ENCODE measurements around the gene S100A14. TPM values are rescaled to one million over a fixed set of nuclear protein-coding genes. Genes with fewer than 3 reads are reported as not detected.

S100A14 gene
- total and polyA plus RNA-seq, 9 of the 15 experiments (the other 6 are each of a cell fraction or from before 2014, with no cell fraction given) = 0.10 to 0.64 (median 0.24) TPM; not detected in 3

DNA sequence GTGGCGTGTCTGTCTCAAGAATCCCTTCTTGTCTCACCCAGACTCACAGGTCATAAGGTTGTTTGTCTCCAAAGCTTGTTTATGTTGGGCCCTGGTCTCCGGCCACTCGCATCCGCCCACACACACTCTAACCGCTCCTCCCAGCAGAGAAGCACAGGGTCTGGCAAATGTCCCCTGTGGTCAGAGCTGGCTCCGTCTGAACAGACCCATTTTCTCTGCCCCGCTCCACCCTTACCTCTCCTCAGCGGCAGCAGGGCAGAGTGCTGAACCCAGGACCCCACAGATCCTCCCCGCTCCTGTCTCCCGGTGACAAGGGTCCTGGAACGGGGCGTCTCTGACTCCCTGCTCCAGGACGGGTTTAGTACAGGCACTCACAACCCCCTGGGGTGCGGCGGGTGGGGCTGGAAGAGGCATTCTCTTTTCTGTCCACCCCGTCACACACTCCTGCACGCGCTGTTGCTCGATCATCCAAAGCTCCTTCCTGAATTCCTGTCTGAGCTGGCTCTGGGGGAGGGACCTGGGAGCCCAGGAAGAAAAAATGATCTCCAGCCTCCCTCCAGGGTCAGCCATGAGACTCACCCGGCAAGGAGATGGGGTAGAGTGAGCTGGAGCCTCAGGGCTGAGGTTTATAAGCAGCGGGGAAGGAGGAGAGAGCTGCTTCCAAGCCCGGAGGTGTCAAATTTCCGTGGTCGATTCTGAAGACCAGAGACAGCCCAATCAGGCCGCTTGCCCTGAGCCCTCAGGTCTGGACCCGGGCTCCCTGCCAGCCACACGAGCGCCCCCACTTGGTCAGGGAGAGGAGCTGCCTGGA is 11.0 kb upstream of the S100A14 start, which contains the start of gene S100A13 (continued):
- TF ChIP-seq ARID1B (IDR thresholded peaks at IDR 0.05) (peak; percentile 7; the same call in 1 of the 2 replicates), GABPB1 (CRISPR knock-in tag; IDR thresholded peaks at IDR 0.05) (peak; percentile 19; the same call in 1 of the 2 replicates), NFIC (IDR thresholded peaks at IDR 0.05) (peak; percentile 96)
- TF ChIP-seq, protein P1, sequence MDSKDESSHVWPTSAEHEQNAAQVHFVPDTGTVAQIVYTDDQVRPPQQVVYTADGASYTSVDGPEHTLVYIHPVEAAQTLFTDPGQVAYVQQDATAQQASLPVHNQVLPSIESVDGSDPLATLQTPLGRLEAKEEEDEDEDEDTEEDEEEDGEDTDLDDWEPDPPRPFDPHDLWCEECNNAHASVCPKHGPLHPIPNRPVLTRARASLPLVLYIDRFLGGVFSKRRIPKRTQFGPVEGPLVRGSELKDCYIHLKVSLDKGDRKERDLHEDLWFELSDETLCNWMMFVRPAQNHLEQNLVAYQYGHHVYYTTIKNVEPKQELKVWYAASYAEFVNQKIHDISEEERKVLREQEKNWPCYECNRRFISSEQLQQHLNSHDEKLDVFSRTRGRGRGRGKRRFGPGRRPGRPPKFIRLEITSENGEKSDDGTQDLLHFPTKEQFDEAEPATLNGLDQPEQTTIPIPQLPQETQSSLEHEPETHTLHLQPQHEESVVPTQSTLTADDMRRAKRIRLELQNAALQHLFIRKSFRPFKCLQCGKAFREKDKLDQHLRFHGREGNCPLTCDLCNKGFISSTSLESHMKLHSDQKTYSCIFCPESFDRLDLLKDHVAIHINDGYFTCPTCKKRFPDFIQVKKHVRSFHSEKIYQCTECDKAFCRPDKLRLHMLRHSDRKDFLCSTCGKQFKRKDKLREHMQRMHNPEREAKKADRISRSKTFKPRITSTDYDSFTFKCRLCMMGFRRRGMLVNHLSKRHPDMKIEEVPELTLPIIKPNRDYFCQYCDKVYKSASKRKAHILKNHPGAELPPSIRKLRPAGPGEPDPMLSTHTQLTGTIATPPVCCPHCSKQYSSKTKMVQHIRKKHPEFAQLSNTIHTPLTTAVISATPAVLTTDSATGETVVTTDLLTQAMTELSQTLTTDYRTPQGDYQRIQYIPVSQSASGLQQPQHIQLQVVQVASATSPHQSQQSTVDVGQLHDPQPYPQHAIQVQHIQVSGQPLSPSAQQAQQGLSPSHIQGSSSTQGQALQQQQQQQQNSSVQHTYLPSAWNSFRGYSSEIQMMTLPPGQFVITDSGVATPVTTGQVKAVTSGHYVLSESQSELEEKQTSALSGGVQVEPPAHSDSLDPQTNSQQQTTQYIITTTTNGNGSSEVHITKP (IDR thresholded peaks at IDR 0.05; ENCODE audit: partially characterized antibody) = peak; percentile 33
- TF ChIP-seq, protein P2, sequence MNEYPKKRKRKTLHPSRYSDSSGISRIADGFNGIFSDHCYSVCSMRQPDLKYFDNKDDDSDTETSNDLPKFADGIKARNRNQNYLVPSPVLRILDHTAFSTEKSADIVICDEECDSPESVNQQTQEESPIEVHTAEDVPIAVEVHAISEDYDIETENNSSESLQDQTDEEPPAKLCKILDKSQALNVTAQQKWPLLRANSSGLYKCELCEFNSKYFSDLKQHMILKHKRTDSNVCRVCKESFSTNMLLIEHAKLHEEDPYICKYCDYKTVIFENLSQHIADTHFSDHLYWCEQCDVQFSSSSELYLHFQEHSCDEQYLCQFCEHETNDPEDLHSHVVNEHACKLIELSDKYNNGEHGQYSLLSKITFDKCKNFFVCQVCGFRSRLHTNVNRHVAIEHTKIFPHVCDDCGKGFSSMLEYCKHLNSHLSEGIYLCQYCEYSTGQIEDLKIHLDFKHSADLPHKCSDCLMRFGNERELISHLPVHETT (CRISPR knock-in tag; conservative IDR thresholded peaks at IDR 0.05 in 1 of 2, IDR thresholded peaks at IDR 0.05 in 1 of 2) = peak in 1 of 2 experiments; percentile 78; a peak in 2 of 4 replicates

Data from K562 (cell line).